ENCODE measurements around the gene CSF1. TPM values are rescaled to one million over a fixed set of nuclear protein-coding genes. Genes with fewer than 3 reads are reported as not detected.

CSF1 gene
- polyA plus RNA-seq, 1 of the 3 experiments (the other 2 are of a cell fraction): 31.9 TPM

- Histone ChIP-seq H3K36me3 (replicated peaks in 1 of 2; ENCODE audit: control insufficient read depth in 1 of 2, insufficient read depth in 2 of 2, low read length in 1 of 2) (no peaks in the 10 kb centered on the region), H3K9me3 (no peaks in the 10 kb centered on the region), H3K4me2 (no peak overlapping the region), H3K4me3 (ENCODE audit: low read depth in 2 of 2, low read length in 1 of 2) (no peak overlapping the region), H3K27ac (ENCODE audit: low read depth in 2 of 2, low read length in 1 of 2) (no peak overlapping the region), H3K79me2 (ENCODE audit: insufficient read depth) (no peaks in the 10 kb centered on the region), H3K27me3 (ENCODE audit: insufficient read depth) (no peaks in the 10 kb centered on the region), H2AFZ (ENCODE audit: low read depth) (no peak overlapping the region), H3F3A (replicated peaks; ENCODE audit: insufficient read depth) (peaks cover 4% of the 10 kb centered on the region), H4K20me1 (ENCODE audit: insufficient read depth) (no peaks in the 10 kb centered on the region), H3K4me1 (ENCODE audit: control insufficient read depth in 1 of 2, insufficient read depth in 2 of 2, low read depth in 1 of 2, low read length in 1 of 2) (no peaks in the 10 kb centered on the region), H3K9ac (no peak overlapping the region), H3K9me2 (no peaks in the 10 kb centered on the region)
- no peak for DNase-seq
- ChIA-PET CTCF (interaction anchor here (1.1 to 4.6 kb wide), 2 partner anchors 36 kb away, joined by 3 to 23 read pairs; partner anchors contain the start of gene AHCYL1), POLR2A (no interaction called here)
- WGBS (ENCODE audit: low lambda C conversion rate): 81% methylated on average over 10 of the region's 10 CpGs
- TF ChIP-seq TAF1 (IDR thresholded peaks at IDR 0.05; ENCODE audit: borderline replicate concordance, low read depth, low read length) (no peak), MAX (IDR thresholded peaks at IDR 0.05; ENCODE audit: low read depth) (no peak), REST (IDR thresholded peaks at IDR 0.05; ENCODE audit: low read depth, low read length) (no peak), RXRA (IDR thresholded peaks at IDR 0.05; ENCODE audit: borderline replicate concordance, low read depth) (no peak)
- TF ChIP-seq, protein P1, sequence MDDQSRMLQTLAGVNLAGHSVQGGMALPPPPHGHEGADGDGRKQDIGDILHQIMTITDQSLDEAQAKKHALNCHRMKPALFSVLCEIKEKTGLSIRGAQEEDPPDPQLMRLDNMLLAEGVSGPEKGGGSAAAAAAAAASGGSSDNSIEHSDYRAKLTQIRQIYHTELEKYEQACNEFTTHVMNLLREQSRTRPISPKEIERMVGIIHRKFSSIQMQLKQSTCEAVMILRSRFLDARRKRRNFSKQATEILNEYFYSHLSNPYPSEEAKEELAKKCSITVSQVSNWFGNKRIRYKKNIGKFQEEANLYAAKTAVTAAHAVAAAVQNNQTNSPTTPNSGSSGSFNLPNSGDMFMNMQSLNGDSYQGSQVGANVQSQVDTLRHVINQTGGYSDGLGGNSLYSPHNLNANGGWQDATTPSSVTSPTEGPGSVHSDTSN (IDR thresholded peaks at IDR 0.05): no peak
Measured at GRCh38 chr1:109947582-109948284, 37.1 kb downstream of the CSF1 start.

DNA sequence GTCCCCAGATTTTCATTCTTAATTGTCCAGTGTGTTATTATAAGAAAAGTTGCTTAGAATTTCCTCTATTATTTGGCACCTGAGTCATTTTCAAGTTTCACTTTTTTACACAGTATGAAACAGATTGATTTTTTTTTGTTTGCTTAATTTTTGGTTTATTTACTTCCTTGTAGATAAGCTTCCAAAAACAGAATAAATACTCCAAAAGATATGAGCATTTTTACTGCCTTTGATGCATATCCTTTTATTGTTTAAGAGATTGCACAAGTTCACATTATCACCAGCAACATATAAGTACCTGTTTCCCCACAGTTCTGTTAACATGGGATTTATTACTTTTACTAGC, 37.6 kb downstream of the CSF1 start:
- Histone ChIP-seq H3K27me3 (ENCODE audit: insufficient read depth) (no peaks in the 10 kb centered on the region), H3K4me2 (no peak overlapping the region), H3K4me3 (ENCODE audit: low read depth in 2 of 2, low read length in 1 of 2) (no peak overlapping the region), H2AFZ (ENCODE audit: low read depth) (no peak overlapping the region), H3K36me3 (replicated peaks in 1 of 2; ENCODE audit: control insufficient read depth in 1 of 2, insufficient read depth in 2 of 2, low read length in 1 of 2) (no peaks in the 10 kb centered on the region), H3F3A (replicated peaks; ENCODE audit: insufficient read depth) (peaks cover 4% of the 10 kb centered on the region), H3K9me2 (no peaks in the 10 kb centered on the region), H3K79me2 (ENCODE audit: insufficient read depth) (no peaks in the 10 kb centered on the region), H4K20me1 (ENCODE audit: insufficient read depth) (no peaks in the 10 kb centered on the region), H3K9me3 (no peaks in the 10 kb centered on the region), H3K4me1 (ENCODE audit: control insufficient read depth in 1 of 2, insufficient read depth in 2 of 2, low read depth in 1 of 2, low read length in 1 of 2) (no peaks in the 10 kb centered on the region), H3K27ac (ENCODE audit: low read depth in 2 of 2, low read length in 1 of 2) (no peak overlapping the region), H3K9ac (no peak overlapping the region)
- CTCF ChIA-PET: interaction anchor here (0.8 to 4.6 kb wide), 4 partner anchors 25 to 171 kb away, joined by 3 to 23 read pairs (median 4); partner anchors contain the start of gene AHCYL1
- no peak for DNase-seq
- POLR2A ChIA-PET: no interaction called here
- no peak for TF ChIP-seq RFX5 (IDR thresholded peaks at IDR 0.05; ENCODE audit: low read length)
- no peak for TF ChIP-seq EP300 (IDR thresholded peaks at IDR 0.05; ENCODE audit: borderline replicate concordance in 1 of 2, low read depth in 1 of 2, low read length in 1 of 2)
- TF ChIP-seq YY1 (IDR thresholded peaks at IDR 0.05; ENCODE audit: low read depth): no peak
- no peak for TF ChIP-seq TEAD4 (IDR thresholded peaks at IDR 0.05; ENCODE audit: borderline replicate concordance, insufficient read depth)
- TF ChIP-seq USF2 (IDR thresholded peaks at IDR 0.05; ENCODE audit: borderline replicate concordance, low read depth, low read length): no peak
- no peak for TF ChIP-seq CTCF (IDR thresholded peaks at IDR 0.05)
- TF ChIP-seq FOSL2 (IDR thresholded peaks at IDR 0.05; ENCODE audit: borderline replicate concordance, low read depth): no peak
- no peak for TF ChIP-seq MXI1 (IDR thresholded peaks at IDR 0.05; ENCODE audit: low read depth, low read length)
- TF ChIP-seq IRF3 (IDR thresholded peaks at IDR 0.05; ENCODE audit: low read depth, low read length): no peak
- TF ChIP-seq RAD21 (IDR thresholded peaks at IDR 0.05; ENCODE audit: low read length): no peak
- no peak for TF ChIP-seq MEF2A (IDR thresholded peaks at IDR 0.05; ENCODE audit: borderline replicate concordance, low read depth)
- no peak for TF ChIP-seq RXRA (IDR thresholded peaks at IDR 0.05; ENCODE audit: borderline replicate concordance, low read depth)
- no peak for TF ChIP-seq ELF1 (IDR thresholded peaks at IDR 0.05)
- no peak for TF ChIP-seq TAF1 (IDR thresholded peaks at IDR 0.05; ENCODE audit: borderline replicate concordance, low read depth, low read length)
- no peak for TF ChIP-seq POLR2AphosphoS5 (IDR thresholded peaks at IDR 0.05; ENCODE audit: low read depth, low read length)

Data from SK-N-SH (cell line).